Activated CD4-positive, CD25-positive, alpha-beta regulatory T cell (primary cell): Measurements from ENCODE around the gene EPN3.
A peak's percentile ranks its signal among the peaks of the same experiment; 100 is the strongest.

Experiments
- DNase-seq, 4 experiments: peaks; one replicate each; lab custom pipeline; 2025; lab: John Stamatoyannopoulos, UW

Gene EPN3

GRCh38 chr17:50534979-50535326 is 2.4 kb downstream of the EPN3 start:
- no peak for DNase-seq

DNA sequence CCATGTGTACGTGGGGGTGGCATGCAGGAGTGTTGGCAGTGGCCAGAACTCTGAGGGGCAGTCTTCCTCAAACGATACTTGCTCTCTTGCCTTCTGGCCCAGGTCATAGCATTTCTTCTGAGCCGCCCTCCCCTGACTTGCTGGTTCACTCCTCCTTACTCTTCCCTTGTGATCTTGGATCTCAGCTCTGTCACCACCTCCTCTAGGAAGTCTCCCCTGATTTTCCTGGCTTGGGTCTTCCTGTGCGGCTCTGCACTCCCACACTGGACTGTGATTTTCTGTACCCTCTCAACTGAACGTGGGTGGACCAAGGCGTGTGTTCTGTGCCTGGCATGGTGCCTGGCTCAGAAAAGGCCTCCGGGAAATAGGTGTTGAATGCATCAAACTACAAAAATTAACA is 2.9 kb downstream of the EPN3 start:
- DNase-seq: no peak

GRCh38 chr17:50536683-50537646 is 4.4 kb downstream of the EPN3 start:
- no peak for DNase-seq

GRCh38 chr17:50537721-50538548 is 5.4 kb downstream of the EPN3 start:
- DNase-seq: no peak

DNA sequence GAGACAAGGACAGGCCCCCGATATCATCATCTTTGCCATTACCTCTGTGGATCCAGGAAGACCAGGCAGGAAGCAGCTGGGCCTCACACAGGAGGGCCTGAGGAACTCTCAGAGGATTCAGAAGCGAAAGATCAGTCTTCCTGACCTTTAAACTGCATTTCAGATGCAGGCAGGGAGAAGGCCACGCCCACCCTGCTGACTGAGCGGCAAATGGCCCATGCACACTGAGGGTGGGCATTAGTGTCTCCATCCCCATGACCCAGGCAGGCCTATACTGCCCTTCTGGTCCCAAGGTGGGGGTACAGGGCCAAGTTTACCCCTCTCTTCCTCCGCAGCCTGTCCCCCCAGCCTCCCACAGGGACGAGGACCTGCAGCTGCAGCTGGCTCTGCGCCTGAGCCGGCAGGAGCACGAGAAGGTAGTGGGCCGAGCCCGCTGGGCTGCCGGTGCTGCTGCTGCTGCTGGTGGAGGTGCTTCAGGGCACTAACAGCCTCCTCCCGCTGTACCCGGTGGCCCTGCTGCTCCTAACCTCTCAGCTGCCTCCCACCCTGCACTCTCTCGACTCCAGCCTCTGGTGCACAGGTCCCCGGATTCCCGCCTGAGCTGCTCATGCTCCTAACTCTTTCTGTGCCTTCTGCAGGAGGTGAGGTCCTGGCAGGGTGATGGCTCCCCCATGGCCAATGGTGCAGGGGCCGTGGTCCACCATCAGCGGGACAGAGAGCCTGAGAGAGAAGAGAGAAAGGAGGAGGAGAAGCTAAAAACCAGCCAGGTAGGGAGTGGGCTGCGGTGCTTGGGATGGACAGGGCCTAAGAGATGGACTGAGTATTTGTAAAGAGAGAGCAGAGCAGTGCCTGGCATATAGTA is 6.2 kb downstream of the EPN3 start:
- no peak for DNase-seq

DNA sequence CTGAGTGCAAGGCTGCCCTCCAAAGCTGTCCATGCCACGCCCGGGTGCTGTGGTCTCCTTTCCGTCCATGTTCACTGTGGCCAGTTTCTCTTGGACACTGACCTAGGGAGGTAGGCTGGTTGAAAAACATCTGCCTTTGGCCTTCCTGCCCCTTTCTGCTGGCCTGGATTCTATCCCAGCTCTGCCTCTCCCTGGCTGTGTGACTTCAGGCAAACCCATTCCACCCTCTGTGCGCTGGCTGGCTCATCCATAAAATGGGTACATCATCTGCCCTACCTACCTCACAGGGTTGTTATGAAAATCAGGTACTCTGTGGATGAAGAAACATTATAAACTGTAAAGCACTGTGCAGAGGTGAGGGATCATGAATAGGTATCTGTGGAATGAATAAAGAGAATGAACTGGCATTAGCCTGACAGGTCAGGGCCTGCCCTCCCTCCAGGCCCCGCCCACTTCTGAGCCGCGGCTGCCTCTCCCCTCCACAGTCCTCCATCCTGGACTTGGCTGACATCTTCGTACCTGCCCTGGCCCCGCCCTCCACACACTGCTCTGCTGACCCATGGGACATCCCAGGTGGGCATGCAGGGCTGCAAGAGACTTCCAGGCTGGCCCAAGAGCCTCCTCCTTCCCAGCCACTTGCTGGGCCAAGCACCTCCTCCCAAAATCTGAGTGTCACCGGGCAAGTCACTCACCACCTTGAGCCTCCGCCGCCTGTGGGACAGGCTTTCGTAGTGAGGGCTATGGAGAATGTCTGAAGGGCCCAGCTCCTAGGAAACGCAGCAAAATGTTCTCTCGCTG is 7.4 kb downstream of the EPN3 start:
- DNase-seq: no peak

- no peak for DNase-seq
These were observed 8.2 kb downstream of the EPN3 start for GRCh38 chr17:50540560-50541401.

DNA sequence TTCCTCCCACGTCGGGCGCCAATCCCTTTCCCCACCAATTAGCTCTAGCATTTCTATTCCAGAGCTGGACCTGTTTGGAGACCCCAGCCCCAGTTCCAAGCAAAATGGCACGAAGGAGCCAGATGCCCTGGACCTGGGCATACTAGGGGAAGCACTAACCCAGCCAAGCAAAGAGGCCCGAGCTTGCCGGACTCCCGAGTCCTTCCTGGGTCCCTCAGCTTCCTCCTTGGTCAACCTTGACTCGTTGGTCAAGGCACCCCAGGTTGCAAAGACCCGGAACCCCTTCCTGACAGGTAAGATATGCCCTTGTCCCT is 8.8 kb downstream of the EPN3 start:
- no peak for DNase-seq

DNA sequence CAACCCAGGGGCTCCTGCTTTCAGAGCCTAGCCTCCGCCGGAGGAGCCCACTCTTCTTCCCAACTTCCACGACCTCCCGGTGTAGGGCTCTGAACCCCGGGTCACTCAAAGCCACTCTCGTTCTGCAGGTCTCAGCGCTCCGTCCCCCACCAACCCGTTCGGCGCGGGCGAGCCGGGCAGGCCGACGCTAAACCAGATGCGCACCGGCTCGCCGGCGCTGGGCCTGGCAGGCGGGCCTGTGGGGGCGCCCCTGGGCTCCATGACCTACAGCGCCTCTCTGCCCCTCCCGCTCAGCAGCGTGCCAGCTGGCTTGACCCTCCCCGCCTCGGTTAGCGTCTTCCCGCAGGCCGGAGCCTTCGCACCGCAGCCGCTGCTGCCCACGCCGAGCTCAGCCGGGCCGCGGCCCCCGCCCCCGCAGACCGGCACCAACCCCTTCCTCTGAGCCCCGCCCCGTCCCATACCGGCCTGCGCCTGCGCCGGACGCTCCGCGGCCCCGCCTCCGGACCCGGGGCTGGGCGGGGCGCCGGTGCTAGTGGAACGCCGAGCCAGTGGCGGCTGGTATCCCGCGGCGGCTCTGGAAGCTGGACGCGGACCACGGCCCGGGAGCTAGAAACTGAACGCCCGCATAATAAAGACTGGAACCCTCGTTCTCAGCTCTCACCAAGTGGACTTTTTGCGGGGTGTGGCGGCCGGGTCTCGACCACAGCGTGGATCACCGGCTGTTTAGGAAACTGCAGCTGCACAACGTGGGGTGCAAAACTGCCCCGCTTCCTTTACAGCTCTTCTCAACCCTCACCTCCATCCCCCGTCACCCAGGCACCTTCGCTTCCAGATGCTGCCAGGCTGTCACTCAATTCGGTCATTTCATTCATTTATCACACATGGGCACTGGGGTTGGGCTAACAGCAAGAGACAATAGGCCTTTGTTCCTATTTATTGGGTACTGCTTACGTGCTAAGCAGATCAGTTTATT is 9.5 kb downstream of the EPN3 start:
- DNase-seq: peak; percentile 59 to 74 (median 66)

- DNase-seq: no peak
These were observed 10.6 kb downstream of the EPN3 start for GRCh38 chr17:50542795-50543774.

- DNase-seq: no peak
These were observed 12.0 kb downstream of the EPN3 start for GRCh38 chr17:50544516-50544915.

DNA sequence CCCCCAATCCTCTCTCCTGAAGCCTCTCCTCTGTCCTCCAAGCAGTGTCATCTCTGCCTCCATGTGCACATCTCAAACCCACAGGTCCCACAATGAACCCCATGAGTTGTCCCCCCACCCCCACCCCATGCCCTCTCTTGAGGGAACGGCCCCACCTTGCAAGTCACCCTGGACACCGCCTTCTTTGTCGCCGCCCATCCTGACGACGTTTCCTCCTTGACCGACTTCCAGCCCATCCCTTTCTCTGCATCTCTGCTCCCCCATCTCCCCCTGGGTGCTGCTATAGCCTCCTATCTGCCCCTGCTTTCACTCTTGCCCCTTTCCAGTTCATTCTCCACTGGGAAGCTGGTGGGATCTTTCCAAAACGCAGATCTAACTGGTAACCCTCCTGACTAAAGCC is 12.8 kb downstream of the EPN3 start:
- no peak for DNase-seq

- no peak for DNase-seq
These were observed 14.1 kb downstream of the EPN3 start for GRCh38 chr17:50546701-50547034.

DNA sequence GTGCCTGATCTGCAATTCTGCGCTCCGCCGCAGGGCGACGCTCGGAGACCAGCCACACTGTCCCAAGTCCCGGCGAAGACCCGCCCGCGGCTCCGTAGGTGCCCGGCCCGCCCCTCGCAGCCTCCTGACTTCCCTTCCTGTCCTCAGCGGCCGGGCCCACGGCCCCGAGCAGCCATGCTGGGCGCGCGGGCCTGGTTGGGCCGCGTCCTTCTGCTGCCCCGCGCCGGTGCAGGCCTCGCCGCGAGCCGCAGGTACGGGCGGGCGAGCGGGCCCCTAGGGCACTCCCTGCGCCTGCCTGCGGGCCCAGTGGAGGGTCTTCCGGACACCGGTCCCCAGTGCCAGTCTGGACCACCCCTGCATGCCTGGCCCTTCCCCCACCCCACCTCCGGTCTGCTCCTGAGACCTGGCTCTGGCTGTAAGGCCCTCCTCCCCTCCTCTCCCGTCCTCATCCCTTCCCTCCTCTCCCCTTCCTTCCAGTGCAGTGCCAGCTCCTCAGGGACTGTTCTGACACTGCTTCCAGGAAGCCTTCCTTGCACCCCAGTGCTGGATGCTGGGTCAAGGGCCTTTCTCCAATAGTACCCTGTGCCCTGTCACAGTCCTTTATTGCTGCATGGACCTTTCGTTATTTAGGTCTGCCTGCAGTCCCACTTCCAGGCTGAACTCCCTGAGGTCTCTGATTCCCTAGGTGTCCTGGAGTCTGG is 14.7 kb downstream of the EPN3 start, which contains the start of gene SPATA20:
Gene SPATA20 (plus strand): TSS at position 140 of the 701 bp plus-strand sequence. CDS start 35 bp downstream, at position 175.
- peak; percentile 67 to 76 (median 72) for DNase-seq

- no peak for DNase-seq
These were observed 15.2 kb downstream of the EPN3 start for GRCh38 chr17:50547736-50548083.

DNA sequence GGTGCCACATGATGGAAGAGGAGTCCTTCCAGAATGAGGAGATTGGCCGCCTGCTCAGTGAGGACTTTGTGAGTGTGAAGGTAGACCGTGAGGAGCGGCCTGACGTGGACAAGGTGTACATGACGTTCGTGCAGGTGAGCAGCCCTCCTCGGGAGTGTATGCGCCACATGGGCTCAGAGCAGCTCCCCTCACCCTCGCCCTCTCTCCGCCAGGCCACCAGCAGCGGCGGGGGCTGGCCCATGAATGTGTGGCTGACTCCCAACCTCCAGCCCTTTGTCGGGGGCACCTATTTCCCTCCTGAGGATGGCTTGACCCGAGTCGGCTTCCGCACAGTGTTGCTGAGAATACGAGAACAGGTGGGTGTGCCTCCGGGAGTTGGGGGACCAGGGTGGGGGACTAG is 16.3 kb downstream of the EPN3 start:
- DNase-seq: no peak

- no peak for DNase-seq
These were observed 16.9 kb downstream of the EPN3 start for GRCh38 chr17:50549256-50549941.
